B cell (primary cell): ENCODE measurements around the gene LPIN3. TPM values are rescaled to one million over a fixed set of nuclear protein-coding genes. Genes with fewer than 3 reads are reported as not detected.

ENCODE experiments used
- ATAC-seq: fragments of 200-7000 bp; cut with Tn5 transposase; one replicate; pipeline ENCODE4 v1.10.0; 2021; ENCODE audit warnings: low read depth, mild to moderate bottlenecking, moderate number of reproducible peaks, moderate library complexity
- CTCF ChIA-PET: fragments of 350-600 bp; sonication (Branson Sonifier 250); formaldehyde crosslinking; loops from one replicate; lab custom pipeline; 2021; ENCODE audit warnings: antibody characterized with exemption, inconsistent platforms; lab: Charles Lee
- POLR2A ChIA-PET: fragments of 350-600 bp; sonication (Branson Sonifier 250); formaldehyde crosslinking; loops from one replicate; lab custom pipeline; 2021; ENCODE audit warnings: antibody characterized with exemption; lab: Charles Lee
- DNase-seq: peaks from one replicate; pipeline ENCODE4 v3.0.0; 2013
- H2AFZ ChIP-seq: 2 replicates; pipeline ENCODE4 v1.6.1; 2012; ENCODE audit warnings: mild to moderate bottlenecking, low read depth, low read length; ENCODE audit not compliant: insufficient read depth, poor library complexity, severe bottlenecking
- H3K27ac ChIP-seq, 2 donors: 1 replicate in 1 of 2; 2 replicates in 1 of 2; pipeline ENCODE4 v1.5.1; 2012 to 2013; ENCODE audit warnings: low read length in 2 of 2, mild to moderate bottlenecking in 2 of 2, moderate library complexity in 1 of 2
- H3K27me3 ChIP-seq, 4 experiments: fragments of 200-600 bp in 1 of 4; sonication (generic) in 1 of 4; replicated peaks in 1 of 4; 1 replicate in 2 of 4; 2 replicates in 2 of 4; pipeline versions ENCODE4 v1.6.1 to v1.7.0; 2013 to 2016; ENCODE audit warnings: low read length in 3 of 4, mild to moderate bottlenecking in 2 of 4, mixed read lengths in 1 of 4, moderate library complexity in 1 of 4; ENCODE audit not compliant: insufficient read depth in 4 of 4, control insufficient read depth in 3 of 4; ENCODE audit errors: control extremely low read depth in 1 of 4
- H3K36me3 ChIP-seq, 2 experiments: replicated peaks in 1 of 2; 1 replicate in 1 of 2; 2 replicates in 1 of 2; pipeline versions ENCODE4 v1.6.1 to v1.7.1; 2013; ENCODE audit warnings: low read length in 1 of 2; ENCODE audit not compliant: insufficient read depth in 2 of 2, control insufficient read depth in 1 of 2; ENCODE audit errors: control extremely low read depth in 1 of 2, extremely low read depth in 1 of 2
- H3K4me1 ChIP-seq, 2 donors: fragments of 200-600 bp in 1 of 2; sonication (generic) in 1 of 2; 1 replicate in 1 of 2; 2 replicates in 1 of 2; pipeline versions ENCODE4 v1.5.1 to v1.6.1; 2013 to 2017; ENCODE audit warnings: low read length in 2 of 2; ENCODE audit not compliant: control insufficient read depth in 2 of 2, insufficient read depth in 2 of 2
- H3K4me2 ChIP-seq: replicated peaks from 2 replicates; pipeline ENCODE3; 2012; ENCODE audit warnings: mild to moderate bottlenecking, low read depth, low read length; ENCODE audit not compliant: poor library complexity, severe bottlenecking
- H3K4me3 ChIP-seq, 5 experiments: fragments of 200-600 bp in 1 of 5; sonication (generic) in 1 of 5; 1 replicate in 3 of 5; 2 replicates in 2 of 5; pipeline versions ENCODE4 v1.5.1 to v1.7.0; 2011 to 2016; ENCODE audit warnings: low read length in 4 of 5, mild to moderate bottlenecking in 4 of 5, low read depth in 2 of 5, control low read depth in 1 of 5, moderate library complexity in 1 of 5; ENCODE audit not compliant: insufficient read depth in 1 of 5; ENCODE audit errors: control extremely low read depth in 1 of 5, extremely low read depth in 1 of 5
- H3K79me2 ChIP-seq: fragments of 200-600 bp; sonication (generic); one replicate; pipeline ENCODE4 v1.6.0; 2016; ENCODE audit warnings: low read length; ENCODE audit not compliant: control insufficient read depth, insufficient read depth
- H3K9ac ChIP-seq: fragments of 200-600 bp; sonication (generic); 2 replicates; pipeline ENCODE4 v1.6.1; 2017; ENCODE audit warnings: mild to moderate bottlenecking, low read length, moderate library complexity
- H3K9me3 ChIP-seq, 3 donors: one replicate each; pipeline versions ENCODE4 v1.6.1 to v1.7.1; 2013; ENCODE audit warnings: low read length in 2 of 3; ENCODE audit not compliant: control insufficient read depth in 2 of 3, insufficient read depth in 1 of 3; ENCODE audit errors: control extremely low read depth in 1 of 3
- H4K20me1 ChIP-seq: 2 replicates; pipeline ENCODE4 v1.6.0; 2012; ENCODE audit warnings: mild to moderate bottlenecking, low read length; ENCODE audit not compliant: insufficient read depth, control insufficient read depth, poor library complexity, severe bottlenecking
- H3K27ac Mint-ChIP-seq: one replicate; pipeline ENCODE4 v1.8.0; 2021; ENCODE audit warnings: mixed read lengths
- H3K27me3 Mint-ChIP-seq: one replicate; pipeline ENCODE4 v1.8.0; 2021; ENCODE audit warnings: mixed read lengths
- H3K4me1 Mint-ChIP-seq: one replicate; pipeline ENCODE4 v1.8.0; 2021; ENCODE audit warnings: mixed read lengths
- H3K4me3 Mint-ChIP-seq: one replicate; pipeline ENCODE4 v1.8.0; 2021; ENCODE audit warnings: mixed read lengths
- H3K9me3 Mint-ChIP-seq: one replicate; pipeline ENCODE4 v1.8.0; 2022; ENCODE audit warnings: mixed read lengths; ENCODE audit not compliant: insufficient read depth
- EZH2 ChIP-seq: IDR thresholded peaks from 2 replicates; pipeline ENCODE4 v1.6.1; 2012; ENCODE audit warnings: borderline replicate concordance, low read depth, mild to moderate bottlenecking, moderate library complexity, low read length; ENCODE audit not compliant: insufficient read depth, poor library complexity, severe bottlenecking
- WGBS: methylation state at CpG from one replicate; pipeline ENCODE4 v1.1.5; 2013; ENCODE audit warnings: missing lambda C conversion rate; ENCODE audit not compliant: insufficient coverage; 5-methylcytosine and 5-hydroxymethylcytosine counted together
- intact Hi-C: fragments of 100-400 bp; cut with micrococcal nuclease; formaldehyde crosslinking; loops from one replicate; pipeline ENCODE4 v1.10.0; 2022
- polyA plus RNA-seq: library from polyadenylated mRNA; depleted of rRNA; stranded (reverse); fragments of >200 nt; gene quantifications from 2 replicates; pipeline ENCODE4 v1.2.3, GENCODE V29; 2012
- total RNA-seq, 2 donors: library from RNA; stranded (reverse); fragments of 120-200 nt in 1 of 2; gene quantifications; 1 replicate in 1 of 2; 2 replicates in 1 of 2; pipeline versions ENCODE4 v1.2.3 to v1.2.4, GENCODE V29; 2013 to 2022
- TF ChIP-seq, protein P1 (sequence below): fragments of 200-600 bp; IDR thresholded peaks from one replicate; pipeline ENCODE4 v1.8.0; 2022; ENCODE audit warnings: antibody characterized with exemption, mild to moderate bottlenecking

LPIN3 gene
- total and polyA plus RNA-seq, 2 donors (not counting 1 experiment from before 2014, with no cell fraction given): 0.84 to 1.2 TPM

DNA sequence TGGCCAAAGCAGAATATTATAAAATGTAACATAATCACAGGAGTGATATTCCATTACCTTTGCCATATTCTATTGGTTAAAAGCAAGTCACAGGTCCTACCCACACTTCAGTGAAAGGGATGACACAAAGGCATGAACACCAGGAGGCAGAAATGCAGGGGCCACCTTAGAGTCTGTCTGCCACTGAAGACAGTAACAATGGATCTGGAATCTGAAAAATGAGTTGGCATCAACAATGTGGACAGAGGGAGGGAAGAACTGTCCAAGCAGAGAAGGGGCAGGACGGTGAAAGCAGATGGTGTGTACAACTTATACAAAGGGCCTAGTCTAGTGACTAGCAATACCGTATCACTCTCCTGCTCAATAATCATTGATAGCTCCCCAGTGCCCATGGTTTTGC, 6.6 kb upstream of the LPIN3 start:
- ChIA-PET POLR2A (no interaction called here), CTCF (interaction anchor here (1.0 to 1.2 kb wide), 2 partner anchors 161 to 199 kb away, joined by 3 to 6 read pairs; no protein-coding TSS in a partner anchor)
- intact Hi-C loops: no loop called here
- peaks cover 10% of the 10 kb centered on the region for H3K4me1 Mint-ChIP-seq
- Histone ChIP-seq H4K20me1 (no peaks in the 10 kb centered on the region), H3K36me3 (no peaks in the 10 kb centered on the region), H3K9ac (no peak overlapping the region), H3K4me2 (no peak overlapping the region), H2AFZ (no peak overlapping the region), H3K9me3 (no peaks in the 10 kb centered on the region), H3K27me3 (peaks cover 0 to 14% (median 2%) of the 10 kb centered on the region in 4 experiments), H3K27ac (no peak overlapping the region), H3K4me3 (no peak overlapping the region), H3K79me2 (no peaks in the 10 kb centered on the region), H3K4me1 (peaks cover 12 to 13% of the 10 kb centered on the region in 2 donors)
- TF ChIP-seq, protein P1, sequence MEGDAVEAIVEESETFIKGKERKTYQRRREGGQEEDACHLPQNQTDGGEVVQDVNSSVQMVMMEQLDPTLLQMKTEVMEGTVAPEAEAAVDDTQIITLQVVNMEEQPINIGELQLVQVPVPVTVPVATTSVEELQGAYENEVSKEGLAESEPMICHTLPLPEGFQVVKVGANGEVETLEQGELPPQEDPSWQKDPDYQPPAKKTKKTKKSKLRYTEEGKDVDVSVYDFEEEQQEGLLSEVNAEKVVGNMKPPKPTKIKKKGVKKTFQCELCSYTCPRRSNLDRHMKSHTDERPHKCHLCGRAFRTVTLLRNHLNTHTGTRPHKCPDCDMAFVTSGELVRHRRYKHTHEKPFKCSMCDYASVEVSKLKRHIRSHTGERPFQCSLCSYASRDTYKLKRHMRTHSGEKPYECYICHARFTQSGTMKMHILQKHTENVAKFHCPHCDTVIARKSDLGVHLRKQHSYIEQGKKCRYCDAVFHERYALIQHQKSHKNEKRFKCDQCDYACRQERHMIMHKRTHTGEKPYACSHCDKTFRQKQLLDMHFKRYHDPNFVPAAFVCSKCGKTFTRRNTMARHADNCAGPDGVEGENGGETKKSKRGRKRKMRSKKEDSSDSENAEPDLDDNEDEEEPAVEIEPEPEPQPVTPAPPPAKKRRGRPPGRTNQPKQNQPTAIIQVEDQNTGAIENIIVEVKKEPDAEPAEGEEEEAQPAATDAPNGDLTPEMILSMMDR: no peak
- no peak for TF ChIP-seq EZH2
- peaks cover 14% of the 10 kb centered on the region for H3K27me3 Mint-ChIP-seq
- no peak overlapping the region for H3K4me3 Mint-ChIP-seq
- H3K27ac Mint-ChIP-seq: no peak overlapping the region
- no peak for DNase-seq
- H3K9me3 Mint-ChIP-seq: no peaks in the 10 kb centered on the region
- 71% methylated on average over 1 of the region's 2 CpGs for WGBS
- no peak for ATAC-seq

DNA sequence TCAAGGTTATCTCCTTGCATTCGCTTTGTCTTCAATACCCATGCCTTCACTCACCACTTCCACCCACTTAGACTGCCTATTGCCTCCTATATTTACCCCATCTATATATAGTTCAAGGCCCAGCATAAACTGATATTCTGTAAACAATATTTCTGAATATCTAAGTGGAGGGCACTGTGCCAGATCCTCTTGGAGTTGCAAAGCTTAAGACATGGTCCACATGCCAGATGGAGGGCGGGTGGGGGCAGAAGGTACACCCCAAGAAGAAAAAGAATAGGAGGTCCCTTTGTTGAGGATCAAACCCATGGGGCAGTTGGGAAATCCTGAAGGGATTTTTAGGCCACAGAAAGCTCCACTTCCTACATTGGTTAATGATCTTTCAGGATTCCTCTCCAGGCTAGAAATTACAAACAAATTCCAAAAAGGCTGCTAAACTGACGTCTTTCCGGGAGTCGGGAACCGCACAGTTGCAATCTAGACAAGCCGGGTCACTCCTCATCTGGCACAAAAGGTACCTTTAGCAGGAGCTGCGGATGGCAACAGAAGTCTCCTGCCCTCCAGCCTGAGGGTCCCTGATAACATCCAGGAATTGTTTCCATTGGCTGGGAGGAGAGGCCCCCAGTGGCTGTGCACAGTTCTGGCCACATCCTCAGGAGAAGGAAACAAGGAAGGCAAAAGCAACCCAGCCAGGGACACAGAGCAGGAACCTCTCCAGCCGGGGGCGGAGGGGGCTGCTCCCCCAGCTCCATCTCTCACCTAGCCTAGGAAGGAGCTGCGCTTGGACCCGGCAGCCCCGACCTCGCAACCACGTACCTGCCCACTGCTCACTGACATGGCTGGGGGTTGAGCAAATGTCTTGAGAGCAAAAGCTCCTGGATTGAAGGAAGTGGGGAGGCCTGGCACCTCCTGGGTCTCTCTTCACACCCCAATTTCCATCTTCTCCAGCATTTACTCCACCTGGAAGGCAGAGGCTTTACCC, 5.9 kb upstream of the LPIN3 start:
- Histone ChIP-seq H3K4me3 (no peak overlapping the region), H3K27me3 (peaks cover 0 to 18% (median 5%) of the 10 kb centered on the region in 4 experiments), H2AFZ (no peak overlapping the region), H3K36me3 (no peaks in the 10 kb centered on the region), H3K4me1 (peaks cover 7 to 11% of the 10 kb centered on the region in 2 donors), H3K9ac (no peak overlapping the region), H3K9me3 (no peaks in the 10 kb centered on the region), H3K4me2 (no peak overlapping the region), H3K27ac (no peak overlapping the region), H4K20me1 (no peaks in the 10 kb centered on the region), H3K79me2 (no peaks in the 10 kb centered on the region)
- no peak for TF ChIP-seq EZH2
- TF ChIP-seq, protein P1: no peak
- POLR2A ChIA-PET: no interaction called here
- intact Hi-C loops: no loop called here
- 93% methylated on average over 13 of the region's 15 CpGs for WGBS
- Mint-ChIP-seq H3K27ac (no peak overlapping the region), H3K4me3 (no peak overlapping the region), H3K4me1 (peaks cover 6% of the 10 kb centered on the region), H3K27me3 (peaks cover 17% of the 10 kb centered on the region), H3K9me3 (no peaks in the 10 kb centered on the region)
- ATAC-seq (no peak), DNase-seq (no peak)
- CTCF ChIA-PET: interaction anchor here (0.6 to 1.2 kb wide), 3 partner anchors 24 to 200 kb away, joined by 3 to 6 read pairs (median 3); no protein-coding TSS in a partner anchor
